Suppressor macrophage (primary cell): ENCODE measurements around the gene C15orf62.

Experiments used
- DNase-seq, 4 experiments: peaks; one replicate each; pipeline ENCODE4 v3.0.0-alpha.2; 2020 to 2022

C15orf62 gene

DNA sequence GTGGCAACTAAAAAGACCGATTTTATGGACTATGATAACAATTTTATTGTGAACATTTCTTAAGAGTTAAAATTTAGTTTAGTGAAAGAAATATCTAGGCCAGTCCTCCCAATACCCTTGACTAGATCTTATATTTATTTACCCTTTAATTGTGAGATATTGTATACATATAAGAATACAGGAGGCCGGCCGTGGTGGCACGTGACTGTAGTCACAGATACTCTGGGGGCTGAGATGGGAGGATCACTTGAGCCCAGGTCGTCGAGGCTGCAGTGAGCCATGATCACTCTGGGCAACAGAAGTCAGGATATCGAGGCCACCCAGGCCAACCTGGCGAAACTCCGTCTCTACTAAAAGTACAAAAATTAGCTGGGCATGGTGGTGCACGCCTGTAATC is 14.0 kb upstream of the C15orf62 start:
- no peak for DNase-seq

DNA sequence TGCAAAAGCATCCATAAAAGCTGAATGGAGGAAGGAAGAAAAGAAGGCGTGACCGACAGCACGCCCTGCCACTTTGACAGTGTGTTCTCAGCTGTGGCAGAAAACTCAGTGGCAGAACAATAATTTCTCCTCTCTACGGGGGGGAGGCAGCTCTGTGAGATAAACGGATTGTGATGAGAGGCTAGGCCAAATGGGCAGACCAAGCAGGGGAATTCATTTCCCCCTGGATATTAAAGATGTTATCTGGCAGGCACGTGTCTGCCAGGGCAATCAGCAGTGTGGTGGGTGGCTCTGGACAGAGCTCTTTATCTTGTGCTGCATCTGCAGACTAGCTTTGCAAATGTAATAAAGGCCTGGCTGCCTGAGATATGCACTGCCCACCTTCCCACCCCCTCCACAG is 12.8 kb upstream of the C15orf62 start:
- DNase-seq = no peak

DNA sequence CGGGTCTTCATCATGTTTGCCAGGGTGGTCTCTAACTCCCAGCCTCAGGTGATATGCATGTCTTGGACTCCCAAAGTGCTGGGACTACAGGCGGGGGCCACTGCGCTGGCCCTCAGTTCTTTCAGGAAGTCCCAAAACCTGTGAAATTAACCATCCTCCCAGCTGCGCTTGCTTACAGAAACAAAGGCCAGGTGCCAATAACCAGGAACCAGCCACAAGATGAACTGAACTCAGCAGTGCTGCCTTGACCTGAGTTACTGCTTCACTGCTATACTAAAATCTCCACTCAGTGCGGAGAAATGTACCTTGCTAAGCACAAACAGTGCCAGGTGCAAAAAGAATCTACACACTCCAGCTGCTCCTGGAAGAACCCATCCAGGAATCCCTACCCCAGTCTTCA is 9.8 kb upstream of the C15orf62 start:
- DNase-seq = no peak

DNA sequence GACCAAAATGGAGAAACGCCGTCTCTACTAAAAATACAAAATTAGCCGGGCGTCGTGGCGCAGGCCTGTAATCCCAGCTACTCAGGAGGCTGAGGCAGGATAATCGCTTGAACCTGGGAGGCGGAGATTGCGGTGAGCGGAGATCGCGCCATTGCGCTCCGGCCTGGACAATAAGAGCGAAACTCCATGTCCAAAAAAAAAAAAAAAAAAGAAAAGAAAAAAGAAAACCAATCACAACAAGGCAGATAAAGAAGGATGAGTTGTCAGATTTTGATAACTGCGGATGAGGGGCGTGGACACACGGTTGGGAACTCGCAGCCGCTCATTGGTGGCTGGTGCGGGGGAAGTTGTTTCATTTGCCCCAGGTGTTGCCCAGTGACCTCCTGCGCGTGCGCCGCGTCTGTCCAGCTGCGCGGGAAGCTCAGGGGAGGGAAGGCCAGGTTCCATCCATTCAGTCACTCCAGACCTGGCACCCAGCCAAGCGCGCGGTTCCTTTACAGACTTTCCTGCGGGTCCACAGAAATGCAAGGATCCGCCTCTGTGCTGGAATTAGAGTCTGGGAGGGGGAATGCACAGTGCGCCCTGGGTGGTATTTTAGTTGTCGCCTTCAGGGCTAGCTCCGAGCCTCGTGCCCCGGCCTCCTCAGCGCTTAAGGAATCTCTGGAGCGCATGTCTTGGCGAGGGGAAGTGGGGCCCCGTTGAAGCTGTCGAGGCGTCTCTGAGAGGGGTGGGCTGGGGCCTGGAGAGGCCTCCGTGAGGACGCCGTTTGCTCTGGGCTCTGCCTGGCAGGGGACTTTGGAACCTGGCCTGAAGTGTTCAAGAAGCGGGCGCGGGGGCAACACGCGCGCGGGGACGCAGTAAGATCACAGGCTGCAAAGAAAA is 6.6 kb upstream of the C15orf62 start:
- DNase-seq = peak; percentile 36 to 66 (median 49)

DNA sequence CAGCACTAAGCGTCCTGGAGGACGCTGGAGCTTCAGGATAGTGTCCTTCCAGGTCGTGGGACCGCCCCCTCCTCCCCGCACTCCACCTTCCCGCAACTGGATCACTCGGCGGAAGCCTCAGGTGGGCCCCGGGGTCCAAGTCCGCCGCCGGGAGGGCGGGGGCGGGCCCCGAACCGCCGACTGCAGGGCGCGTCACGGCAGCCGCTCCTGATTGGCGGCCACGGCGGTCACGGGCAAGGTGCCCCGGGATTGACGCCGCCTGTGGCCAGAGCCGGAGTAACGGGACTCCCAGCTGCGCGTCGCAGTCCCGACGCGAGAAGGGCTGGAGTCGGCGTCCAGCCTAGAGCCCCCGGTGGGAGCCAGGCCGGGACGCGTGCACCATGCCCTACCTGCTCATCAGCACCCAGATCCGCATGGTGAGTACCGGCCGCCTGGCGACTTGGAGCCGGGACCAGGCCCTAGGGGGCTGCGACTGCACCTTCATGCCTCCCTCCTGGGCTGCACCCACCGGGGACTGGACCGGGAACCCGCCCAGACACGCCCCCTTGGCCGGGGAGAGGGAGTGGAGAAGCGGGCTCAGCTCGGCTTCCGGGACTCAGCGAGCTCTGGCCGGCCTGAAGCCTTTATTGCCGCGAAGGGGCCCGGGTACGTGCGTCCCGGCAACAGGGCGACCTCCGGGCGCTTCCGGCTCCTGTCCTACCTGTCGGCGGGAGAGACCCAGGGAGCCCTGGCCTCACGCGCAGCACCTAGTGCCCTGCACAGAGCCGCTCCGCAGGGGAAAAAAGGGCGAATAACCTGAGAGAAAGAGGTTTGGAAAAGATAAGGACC is 5.8 kb upstream of the C15orf62 start, which contains the start of gene GCHFR:
Gene GCHFR, plus strand, starts transcription at position 268 of the 828 bp plus-strand sequence. Its CDS starts 113 bp downstream, at position 381.
- peak; percentile 74 to 90 (median 82) for DNase-seq

DNA sequence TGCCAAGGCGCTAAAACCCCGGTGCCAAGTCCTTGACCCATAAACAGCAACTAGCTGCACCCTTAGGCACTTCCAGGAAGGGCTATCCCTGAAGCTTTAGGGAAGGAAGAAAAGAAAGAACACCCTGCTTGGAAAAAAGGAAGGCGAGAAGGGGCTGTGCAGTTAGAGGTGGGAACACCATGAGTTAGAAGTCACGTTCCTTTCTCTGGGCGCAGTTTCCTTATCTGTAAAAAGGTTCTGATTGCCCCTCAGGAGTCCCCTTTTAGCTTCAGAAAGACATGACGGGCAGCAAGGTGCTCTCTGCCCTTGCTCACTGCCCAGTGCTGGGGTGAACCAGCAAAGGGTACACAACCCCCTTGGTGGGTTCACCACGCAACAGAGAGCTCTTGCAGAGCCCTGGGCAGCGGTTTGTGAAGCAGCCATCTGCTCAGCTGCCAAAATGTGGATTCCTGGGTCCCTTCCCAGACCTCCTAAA is 5.1 kb upstream of the C15orf62 start:
- peak; percentile 24 to 39 (median 28) for DNase-seq

DNA sequence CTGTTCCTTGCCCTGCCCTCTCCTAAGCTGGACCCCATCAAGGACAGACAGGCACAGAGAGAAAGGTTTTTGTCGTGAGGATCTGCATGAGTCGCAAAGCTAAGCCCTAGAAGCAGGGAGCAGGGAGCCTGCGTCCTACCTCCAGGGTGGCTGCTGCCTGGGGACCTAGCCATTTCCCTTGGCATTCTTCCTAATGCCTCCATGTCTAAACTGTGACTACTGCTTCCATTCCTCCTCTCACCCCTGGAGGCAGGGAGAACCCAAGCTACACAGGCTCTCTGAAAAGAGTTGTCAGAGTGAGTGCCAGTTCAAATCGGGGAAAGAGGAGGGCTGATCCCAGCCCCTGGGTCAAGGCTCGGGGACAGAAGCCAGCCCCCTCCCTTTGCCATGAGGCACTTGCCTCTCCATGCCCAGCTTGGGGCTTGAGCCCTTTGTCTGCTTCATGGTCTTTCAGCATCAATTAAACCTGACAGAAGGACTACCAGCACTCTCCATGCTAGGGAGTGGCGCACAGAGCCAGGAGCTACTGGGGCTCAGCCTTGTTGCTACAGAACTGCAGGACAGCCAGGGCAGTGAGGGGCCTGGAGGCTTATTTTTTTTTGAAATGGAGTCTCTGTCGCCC is 3.5 kb upstream of the C15orf62 start:
- no peak for DNase-seq

DNA sequence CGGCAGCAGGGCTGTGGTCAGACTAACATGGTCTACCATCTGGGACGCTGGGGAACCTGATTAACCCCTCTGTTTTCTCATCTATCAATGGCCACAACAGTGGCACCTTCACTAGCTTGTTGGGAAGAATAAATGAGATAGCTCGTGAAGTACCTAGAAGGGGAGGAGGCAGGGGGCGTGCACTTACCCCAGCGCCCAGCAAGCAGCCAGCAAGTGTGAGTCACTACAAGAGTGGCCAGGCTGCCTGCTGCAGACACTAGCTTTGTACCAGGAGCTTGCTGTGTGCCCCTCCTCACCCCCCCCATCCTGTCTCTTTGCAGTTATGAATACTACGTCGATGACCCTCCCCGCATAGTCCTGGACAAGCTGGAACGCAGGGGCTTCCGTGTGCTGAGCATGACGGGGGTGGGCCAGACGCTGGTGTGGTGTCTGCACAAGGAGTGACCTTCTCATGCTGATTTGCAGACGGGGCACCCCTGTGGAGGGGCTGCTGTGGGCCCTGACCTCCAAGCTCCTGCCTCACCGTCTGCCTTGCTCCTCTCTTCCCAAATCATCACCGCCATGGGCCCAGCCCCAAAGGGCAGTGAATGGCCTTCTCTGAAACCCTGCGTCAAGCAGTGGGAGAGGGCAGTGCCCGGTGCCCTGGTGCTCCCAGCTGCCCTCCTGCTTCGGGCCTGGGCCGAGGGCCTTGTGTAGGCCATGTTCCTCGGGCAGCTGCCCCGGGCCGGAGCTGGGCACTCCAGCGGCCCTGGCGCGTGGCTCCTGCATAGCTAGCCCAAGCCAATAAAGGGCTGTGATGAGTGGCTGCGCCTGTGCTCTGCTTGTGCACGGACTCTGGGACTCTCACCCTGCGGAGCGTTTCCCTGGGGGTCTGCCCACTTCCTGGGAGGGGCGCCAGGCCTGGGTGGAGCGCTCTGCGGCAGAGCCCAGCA is 2.6 kb upstream of the C15orf62 start:
- DNase-seq = no peak

DNA sequence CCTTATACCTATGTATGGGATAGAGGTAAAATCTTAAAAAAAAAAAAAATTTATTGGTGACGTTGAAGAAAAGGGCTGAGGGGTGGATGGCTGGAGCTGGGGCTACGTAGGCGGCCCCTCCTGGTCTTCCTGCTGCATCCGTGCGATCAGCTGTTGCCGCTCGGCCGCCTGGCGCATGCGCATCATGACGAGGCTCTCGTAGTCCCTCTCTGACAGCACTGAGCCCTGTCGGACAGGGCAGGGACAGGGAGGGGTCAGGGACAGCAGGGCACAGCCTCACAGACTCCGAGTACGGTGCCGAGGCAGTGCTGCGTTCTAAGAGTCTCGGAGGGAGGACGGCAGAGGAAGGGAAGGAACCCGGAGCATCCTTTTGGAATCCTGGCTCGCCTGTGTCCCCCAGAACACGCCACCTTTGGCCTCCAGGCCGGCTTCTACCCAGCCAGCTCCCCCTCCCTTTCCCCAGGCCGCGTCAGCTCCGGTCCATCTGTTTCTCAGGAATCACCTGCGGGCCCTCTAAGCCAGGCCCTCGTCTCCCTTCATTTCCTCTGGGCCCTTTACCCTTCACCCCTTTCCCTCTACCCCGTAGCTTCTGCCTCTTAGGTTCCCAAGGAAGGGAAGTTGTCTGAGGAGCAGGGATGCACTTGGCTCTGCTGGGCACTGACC is 1.8 kb upstream of the C15orf62 start:
- DNase-seq = no peak

DNA sequence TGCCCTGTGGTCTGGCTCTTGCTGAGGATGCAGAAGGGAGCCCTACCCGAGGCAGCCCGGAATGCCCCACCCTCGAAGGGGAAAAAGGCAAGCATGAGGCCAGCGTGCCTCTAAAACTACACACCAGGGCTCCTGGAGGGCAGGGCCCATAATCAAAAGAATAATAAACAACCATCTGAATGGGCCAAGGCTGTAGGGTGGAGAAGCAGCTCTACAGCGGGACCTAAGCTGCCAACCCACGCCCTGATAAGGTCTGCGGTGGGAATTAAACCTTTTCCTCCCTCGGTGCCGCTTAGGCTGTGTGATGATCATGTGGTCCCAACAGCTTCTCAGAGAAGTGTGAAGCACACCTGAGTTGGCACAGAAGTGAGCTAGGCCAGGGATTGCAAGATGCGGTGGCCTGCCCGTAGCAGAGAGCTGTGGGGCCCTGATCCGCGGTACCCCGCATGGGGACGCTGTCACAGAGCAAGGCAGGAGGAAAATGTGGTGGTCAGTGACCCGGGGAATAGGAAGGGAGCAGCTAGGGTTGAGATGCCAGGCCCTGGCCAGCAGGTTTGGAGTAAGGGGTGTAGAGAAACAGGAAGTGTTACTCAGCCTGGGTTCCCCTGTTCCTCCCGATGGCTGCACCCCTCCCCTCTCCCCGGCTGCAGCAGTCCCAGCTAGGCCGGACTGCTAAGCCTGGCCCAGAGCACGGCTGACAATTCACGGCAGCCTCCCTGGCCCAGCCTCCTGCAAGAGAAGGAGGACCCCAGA is 1.1 kb upstream of the C15orf62 start:
- DNase-seq = peak in 2 of 4 experiments; percentile 39

DNA sequence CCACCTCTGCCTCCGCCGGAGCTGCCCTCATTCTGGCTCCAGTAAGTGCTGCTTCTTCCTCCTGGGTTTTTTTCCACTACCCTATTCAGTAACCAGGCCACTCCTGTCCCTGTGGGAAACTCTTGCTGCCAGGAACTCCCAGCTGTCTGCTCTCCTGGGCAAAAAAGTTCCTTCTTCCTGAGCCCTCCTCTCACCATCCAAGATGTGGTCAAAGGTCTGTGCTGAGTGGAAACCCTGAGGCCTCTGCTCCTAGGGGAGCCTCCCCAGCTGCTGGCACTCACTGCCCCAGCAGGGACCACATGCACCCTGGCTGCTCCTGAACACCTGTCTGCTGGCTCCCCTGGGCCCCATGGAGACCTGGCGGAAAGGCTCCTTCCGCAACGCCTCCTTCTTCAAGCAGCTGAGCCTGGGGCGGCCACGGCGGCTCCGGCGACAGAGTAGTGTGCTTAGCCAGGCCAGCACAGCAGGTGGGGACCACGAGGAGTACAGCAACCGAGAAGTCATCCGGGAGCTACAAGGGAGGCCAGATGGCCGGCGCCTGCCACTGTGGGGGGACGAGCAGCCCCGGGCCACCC is 454 bp downstream of the C15orf62 start:
- DNase-seq = peak in 3 of 4 experiments; percentile 26 to 52 (median 38)

DNA sequence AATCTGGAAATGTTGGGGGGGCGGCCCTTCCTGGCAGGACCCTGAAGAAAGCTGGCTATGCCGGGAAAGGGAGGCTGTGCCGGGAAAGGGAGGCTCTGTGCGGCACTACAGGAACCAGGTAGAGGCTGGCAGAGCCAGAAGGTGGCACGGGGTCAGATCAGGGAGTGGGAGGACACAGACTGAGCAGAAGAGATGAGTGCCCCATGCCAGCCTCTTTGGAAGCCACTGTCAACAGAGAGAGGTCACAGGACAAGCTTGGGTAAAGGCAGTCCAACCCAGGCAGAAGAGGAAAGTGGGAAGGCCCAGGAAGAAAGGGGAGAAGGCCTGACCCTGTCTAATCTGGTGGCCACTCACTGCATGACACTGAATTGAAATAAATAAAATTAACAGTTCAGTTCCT is 1.5 kb downstream of the C15orf62 start:
- DNase-seq = no peak

DNA sequence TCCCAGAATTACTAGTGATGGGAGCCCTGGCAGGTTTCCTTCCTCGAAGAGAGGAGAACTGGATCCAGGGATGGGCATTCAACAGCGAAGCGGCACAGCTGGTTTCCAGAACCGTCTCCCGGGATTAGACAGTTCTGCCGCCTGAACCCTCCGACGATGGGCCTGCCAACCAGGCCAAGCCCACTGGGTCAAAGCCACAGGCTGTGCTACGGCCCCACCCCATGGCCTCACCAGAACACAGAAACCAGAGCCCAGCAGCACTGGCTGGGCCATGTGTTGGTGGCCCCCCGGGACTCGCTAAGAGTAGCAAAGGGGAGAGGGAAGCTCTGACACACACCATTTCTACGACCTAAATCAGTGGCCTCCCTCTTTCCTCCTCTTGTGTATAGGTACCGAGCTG is 2.2 kb downstream of the C15orf62 start:
- no peak for DNase-seq

DNA sequence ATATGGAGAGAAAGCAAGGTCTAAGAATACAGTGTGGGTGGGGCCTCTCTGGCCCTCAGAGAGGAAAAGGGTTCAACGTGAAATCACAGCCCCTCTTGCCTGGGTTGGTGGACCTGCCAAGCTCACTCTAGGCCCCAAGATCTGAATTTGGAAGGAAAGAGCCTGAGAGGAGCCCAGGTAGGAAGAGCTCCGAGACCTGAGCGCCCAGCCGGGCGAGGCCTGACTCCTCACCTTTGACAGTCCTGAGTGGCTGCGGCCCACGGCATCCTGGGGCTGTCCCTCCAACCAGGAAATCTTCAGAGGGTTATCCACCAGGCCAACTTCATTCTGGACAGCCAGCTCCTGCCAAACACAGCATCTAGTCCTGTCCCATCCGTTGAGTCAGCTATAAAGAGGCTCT is 3.7 kb downstream of the C15orf62 start:
- DNase-seq = no peak

DNA sequence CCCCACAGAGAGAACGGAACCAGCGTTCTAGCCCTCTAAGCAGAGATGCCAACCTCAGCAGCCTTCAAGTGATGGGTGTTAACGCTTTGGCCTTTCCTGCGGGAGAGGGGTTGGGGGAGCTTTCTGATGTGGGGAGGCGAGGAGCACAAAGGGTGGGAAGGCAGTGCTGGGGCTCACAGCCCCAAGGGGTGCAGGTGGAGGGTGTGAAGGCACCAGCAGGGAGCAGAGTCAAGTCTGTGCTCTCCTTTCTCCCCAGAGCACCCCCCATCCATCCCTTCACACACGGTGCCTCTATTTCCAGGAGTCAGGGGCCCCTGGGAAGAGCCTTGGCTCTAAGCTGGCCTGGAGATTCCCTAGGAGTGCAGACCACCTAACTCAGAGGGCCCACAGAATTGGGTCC is 4.1 kb downstream of the C15orf62 start:
- DNase-seq = no peak

DNA sequence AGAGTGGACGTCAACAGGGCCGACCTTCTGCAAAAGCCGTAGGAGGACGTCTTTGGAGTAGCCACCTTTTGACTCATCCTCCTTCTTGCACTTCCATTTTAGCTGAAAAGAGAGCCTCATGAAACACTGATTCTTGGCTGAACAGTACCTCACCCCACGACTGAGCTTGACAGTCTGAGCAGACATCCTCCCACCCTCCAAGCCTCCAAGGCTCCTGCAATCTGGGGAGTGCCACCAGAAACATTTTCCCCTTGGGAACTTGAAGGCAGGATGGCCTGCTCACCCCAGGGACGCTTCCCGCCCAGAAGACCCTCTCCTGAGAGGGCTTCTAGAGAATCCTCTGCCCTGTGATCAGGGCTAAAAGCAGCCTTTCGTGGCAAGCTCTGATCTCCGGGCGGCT is 5.2 kb downstream of the C15orf62 start:
- DNase-seq = no peak

DNA sequence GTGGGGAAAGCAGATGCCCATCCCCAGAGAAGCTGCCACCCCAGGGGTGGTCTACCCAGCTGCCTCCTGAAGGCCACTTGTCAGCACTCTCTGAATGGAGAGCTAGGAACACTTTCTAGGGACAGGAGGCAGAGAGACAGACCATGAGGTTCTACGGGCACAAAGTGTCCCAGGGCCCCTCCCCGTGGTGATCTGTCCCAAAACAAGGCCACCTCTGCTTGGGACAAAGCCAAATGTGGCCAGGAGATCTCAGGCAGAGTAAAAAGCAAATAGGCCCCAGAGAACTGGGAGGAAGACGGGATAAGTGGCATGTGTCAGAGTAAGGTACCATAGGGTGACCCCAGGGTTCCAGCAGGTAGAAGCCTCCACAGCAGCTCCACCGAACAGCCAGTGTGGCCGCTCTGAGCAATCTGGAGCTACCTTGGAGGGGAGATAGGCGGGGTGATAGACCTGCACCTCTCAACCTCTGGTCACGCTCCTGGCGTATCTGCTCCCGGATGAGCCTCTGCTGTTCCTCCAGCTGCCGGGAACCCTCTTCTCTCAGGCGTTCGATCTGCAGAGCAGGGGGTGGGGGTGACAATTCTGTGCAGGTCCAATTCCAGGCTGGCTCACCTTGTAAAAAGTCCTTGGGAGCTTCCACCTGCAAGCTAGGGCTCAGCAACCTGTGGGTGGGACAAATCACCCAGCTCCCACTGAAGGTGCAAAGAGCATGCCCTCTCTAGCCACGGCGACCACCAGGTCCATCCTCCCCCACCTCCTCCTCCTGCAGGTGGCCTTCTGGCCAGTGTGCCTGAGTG is 6.2 kb downstream of the C15orf62 start:
- no peak for DNase-seq

DNA sequence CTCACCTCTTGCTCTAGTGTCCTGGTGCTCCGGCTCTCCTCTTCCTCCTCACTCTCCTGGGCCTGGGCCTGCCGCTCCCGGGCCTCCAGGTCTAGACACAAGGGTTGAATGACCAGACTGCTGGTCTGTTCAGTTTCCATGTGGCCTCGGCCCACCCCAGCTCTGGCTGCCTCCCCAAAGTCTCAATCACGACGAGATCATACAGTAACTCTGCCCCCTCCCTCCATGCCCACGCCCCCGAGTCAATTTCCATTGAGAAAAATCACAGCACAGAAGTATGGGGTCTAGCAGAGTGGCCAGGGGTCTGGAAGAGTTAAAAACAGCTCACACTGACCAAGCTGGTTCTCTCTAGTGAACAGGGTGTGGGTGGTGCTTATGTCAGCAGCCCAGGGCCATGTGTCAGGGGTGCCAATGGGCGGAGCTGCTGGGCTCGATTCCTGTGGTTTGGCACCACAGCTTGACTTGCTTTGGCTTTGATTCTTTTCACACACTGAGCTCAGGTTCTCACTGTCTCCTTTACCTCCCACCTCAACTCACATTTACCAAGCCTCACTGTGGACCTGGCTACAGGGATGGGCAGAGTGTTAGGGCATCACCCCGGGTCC is 6.9 kb downstream of the C15orf62 start:
- peak; percentile 63 to 83 (median 80) for DNase-seq
